ENCODE data around the gene ZBTB43.
"Not testable (repeated sequence)": the region's sequence is repeated elsewhere in the genome, so short reads cannot be mapped to it uniquely, and the experiment has no call there.

Gene ZBTB43

DNA sequence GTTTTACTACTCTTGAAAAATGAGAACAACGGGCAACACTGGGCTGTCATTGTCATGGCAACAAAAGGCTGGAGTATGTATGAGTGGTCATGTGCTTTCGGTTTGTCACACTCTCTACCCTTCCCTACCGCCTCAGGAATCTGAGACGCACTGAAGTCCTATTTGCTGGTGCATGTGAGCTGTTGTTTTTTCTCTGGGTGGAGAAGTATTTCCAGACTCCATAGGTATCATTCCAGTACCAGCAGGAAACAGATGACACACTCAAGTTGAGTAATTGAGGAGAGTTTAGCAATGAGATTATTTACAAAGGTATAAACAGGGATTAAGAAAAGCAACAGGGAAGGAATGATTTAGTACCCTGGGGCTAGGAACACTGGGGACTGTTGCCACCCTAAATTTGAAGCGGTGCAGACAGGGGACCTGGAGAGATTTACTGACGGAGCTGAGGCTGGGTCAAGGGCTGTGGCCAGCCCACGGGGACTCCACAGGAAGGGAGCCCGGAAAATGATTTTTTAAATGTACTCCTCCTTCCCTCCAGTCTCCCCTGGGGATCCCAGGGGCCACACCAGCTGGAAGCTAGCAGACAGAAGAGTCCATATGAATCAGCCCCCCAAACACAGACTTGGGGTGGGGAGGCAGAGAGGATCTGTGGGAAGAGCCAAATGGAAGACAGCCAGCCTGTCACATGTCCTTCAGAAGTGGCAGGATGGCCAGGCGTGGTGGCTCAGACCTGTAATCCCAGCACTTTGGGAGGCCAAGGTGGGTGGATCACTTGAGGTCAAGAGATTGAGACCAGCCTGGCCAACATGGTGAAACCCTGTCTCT lies 13.2 kb upstream of the ZBTB43 start:
- no peak for DNase-seq

DNA sequence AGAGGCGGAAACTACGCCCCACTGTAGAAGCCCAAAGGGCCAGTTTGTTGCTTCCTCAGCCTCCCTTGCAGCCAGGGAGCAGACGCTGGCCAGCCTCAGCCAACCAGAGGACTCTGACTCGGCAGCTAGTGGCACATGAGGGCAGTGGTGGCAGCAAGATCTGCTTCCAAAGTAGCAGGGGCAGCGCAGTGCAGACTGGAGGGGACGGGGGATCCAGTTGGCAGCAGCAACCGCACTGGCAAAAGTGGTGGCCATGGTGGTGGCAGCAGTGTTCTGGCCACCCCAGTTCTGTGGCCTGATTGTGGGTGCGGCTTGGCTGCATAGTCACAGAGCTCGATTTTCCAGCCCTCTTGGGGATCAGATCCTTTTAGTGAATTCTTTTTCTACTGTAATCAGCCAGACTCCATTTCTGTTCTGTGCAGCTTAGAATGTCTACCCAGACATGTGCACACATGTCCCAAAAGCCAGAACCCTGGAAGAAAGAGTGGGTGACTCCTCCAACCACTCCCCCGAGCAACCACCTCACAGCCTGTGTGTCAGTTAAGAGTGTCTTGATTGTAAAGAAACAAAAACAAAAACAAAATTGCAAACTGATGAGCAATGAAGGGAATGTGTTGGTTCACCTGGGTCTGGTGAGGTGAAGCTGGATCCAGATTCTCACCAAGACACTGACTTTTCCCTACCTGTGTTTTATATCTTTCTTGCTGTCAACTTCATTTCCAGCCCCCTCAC lies 11.0 kb upstream of the ZBTB43 start:
- no peak for DNase-seq

- no peak for DNase-seq
Measured at GRCh38 chr9:126794441-126794840, 10.4 kb upstream of the ZBTB43 start.

DNA sequence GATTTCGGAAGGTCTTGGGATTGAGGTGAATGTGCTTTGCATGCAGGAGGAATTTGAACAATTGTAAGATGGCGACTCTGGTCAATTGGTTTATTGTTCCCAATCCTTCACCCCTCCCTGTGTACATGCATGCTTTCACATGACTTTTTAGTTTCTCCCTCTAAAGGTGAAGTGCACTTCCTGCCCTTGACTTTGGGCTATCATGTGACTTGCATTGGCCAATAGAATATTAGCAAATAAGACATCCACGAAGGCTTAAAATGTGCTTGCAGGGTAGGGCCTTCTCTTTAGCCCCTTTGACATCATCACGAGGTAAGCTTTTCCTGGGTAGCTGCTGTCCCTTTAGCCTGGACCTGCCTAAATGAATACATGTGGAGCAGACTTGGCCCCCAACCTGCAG lies 8.1 kb upstream of the ZBTB43 start:
- no peak for DNase-seq

- DNase-seq = no peak
Measured at GRCh38 chr9:126797903-126798302, 6.9 kb upstream of the ZBTB43 start.

GRCh38 chr9:126799034-126799433 lies 5.8 kb upstream of the ZBTB43 start:
- no peak for DNase-seq

DNA sequence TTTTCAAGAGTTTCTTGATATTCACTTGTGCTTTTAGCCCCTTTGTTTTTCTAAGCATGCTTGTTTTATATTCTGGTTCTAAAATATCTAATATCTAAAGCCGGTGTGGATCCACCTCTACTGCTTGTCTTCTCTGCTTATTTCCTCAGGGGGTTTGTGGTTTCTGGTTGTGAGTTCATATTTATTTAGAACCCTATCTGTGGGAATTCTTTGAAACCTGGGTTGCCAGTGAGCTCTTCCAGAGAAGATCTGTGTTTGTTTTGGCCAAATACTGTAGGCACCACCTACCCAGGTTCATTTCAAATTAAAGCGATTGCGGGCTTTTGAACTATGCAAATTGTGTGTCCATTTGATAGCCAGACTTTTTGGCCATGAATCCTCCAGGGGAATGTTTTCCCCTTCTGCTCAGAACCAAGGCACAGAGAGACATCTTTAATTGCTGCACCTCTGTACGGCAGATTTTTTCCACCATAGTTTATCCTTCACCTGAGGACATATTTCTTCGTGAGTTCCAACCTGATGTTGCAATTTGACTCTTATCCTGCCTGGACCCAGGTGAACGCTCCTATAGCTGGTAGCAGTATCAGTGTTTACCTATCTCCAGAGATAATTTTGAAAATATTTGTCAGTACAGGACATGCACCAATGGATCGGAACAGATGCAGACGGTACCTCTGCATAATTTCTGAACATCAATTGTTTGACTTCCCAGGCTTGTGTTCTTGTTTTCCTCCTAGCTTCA lies 2.4 kb upstream of the ZBTB43 start:
- DNase-seq = no peak

DNA sequence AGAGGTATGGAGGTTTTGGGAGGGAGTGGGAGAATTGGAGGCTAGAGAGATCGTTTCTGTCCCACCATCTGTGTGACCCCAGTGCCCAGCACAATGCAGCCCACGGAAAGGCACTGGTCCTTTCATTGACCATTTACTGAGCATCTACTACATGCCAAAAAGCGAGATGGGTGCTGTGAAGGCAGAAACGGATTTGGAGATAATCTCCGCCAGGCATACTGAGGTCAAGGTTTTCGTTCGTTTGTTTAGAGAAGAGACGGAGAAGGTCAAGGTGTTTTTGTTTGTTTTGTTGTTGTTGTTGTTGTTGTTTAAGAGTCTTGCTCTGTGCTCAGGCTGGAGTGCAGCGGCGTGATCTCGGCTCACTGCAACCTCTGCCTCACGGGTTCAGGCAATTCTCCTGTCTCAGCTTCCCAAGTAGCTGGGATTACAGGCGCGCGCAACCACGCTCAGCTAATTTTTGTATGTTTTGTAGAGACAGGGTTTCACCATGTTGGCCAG lies 593 bp upstream of the ZBTB43 start:
- no peak for DNase-seq

DNA sequence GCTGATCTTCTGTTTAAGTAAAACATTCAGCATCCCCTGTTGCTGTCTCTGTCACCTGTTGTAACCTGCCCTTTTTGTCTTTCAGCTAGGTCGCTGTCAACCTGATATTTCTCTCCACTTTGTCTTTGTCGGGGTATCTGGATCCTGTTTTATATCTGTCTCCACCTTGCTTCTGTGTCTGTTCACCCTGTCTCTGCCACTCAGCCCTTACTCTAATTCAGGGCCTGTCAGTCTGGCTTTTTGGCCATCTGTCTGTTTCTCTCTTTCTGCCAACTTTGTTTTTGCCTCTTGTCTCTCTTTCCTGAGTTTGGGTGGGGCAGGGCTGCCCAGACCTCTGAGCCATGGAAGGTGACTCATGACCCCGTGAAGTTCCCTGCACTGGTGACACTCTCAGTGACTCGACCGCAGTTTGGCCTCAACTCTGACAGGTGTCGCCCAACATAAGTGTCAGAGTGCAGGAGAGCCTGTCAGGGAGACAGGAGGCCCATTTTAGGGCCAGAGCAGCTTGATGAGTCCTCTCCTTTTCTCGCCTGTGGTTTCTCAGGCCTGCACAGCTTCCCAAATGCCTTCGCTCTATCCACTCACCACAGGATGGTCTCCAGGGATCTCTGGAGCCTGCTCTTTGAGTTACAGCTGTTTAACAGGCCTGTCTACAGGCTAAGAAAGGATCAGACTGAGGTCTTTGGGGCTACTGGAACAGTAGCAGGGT lies 868 bp downstream of the ZBTB43 start:
- DNase-seq = peak; percentile 14

DNA sequence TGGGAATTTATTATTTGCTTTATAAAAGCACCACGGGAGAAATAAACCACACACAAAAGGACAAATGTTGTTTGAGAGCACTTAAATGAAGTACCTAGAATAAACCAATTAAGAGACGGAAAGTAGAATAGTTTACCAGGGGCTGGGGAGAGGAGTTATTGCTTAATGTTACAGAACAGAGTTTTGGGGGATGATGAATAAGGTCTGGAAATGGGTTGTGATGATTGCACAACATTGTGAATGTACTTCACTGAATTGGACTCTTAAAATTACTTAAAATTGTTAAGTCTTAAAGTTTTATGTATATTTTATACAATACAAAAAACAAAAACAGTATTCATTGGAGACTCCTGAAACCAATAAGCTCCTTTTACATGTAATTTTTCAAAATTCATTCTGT lies 1.5 kb downstream of the ZBTB43 start:
- no peak for DNase-seq

DNA sequence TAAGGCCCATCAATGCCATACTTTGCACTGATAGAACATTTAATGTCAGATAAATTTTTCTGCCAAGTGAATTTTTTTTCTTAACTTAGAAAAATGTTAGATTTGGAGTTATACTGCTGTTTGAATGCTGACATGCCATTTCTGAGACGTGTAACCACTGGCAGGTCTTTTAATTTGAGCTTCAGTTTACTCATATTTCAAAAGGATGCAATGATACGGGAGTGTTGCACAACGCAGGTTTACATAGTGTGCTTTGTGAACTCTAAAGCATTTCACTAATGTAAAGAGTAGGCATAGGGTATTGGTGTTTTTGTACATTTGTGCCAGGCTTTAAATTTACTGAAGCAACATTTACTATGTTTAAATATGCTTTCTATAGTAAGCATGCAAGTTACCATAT lies 4.2 kb downstream of the ZBTB43 start:
- DNase-seq = no peak

- not testable (repeated sequence) for DNase-seq
Measured at GRCh38 chr9:126810221-126810620, 5.4 kb downstream of the ZBTB43 start.

DNA sequence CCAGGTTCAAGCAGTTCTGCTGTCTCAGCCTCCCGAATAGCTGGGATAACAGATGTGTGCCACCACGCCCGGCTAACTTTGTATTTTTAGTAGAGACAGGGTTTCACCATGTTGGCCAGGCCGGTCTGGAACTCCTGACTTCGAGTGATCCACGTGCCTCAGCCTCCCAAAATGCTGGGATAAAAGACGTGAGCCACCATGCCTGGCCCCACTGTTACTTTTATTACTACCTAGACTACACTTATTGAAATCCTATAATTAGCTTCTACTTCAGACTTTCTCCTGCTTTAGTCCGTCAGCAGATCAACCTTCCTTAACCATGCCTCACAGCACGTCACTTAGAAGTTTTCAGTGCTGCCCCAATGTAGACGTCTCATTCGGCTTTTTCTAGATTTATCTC lies 8.2 kb downstream of the ZBTB43 start:
- DNase-seq = no peak

GRCh38 chr9:126814091-126814490 lies 9.3 kb downstream of the ZBTB43 start:
- no peak for DNase-seq

DNA sequence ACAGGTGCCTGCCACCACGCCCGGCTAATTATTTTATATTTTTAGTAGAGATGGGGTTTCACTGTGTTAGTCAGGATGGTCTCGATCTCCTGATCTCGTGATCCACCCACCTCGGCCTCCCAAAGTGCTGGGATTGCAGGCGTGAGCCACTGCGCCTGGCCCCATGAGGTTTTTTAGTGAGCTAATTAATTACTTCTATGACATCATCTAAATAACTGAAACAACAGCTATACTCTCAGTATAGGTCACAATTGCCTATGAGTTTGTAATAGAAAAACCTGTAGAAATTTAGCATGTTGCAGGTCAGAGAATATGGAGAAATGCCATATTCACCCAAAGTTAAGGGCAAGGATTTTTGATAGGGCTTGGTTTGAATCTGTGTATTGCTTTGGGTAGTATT lies 12.8 kb downstream of the ZBTB43 start:
- DNase-seq = not testable (repeated sequence)

- no peak for DNase-seq
Measured at GRCh38 chr9:126818482-126818881, 13.6 kb downstream of the ZBTB43 start.

DNA sequence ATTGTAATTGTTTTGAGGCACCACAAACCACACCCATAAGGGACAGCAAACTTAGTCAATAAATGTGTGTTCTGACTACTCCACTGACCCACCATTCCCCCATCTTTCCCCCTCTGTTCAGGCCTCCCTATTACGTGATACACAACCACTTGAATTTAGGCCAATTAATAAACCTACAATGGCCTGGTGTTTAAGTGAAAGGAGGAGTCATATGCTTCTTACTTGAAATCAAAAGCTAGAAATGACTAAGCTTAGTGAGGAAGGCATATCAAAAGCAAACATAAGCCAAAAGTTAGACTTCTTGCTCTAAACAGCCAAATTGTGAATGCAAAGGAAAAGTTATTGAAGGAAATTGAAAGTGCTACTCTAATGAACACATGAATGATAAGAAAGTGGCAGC lies 14.6 kb downstream of the ZBTB43 start:
- no peak for DNase-seq

GRCh38 chr9:126822278-126822677 lies 17.4 kb downstream of the ZBTB43 start:
- no peak for DNase-seq

GRCh38 chr9:126822873-126823272 lies 18.0 kb downstream of the ZBTB43 start:
- DNase-seq = no peak

DNA sequence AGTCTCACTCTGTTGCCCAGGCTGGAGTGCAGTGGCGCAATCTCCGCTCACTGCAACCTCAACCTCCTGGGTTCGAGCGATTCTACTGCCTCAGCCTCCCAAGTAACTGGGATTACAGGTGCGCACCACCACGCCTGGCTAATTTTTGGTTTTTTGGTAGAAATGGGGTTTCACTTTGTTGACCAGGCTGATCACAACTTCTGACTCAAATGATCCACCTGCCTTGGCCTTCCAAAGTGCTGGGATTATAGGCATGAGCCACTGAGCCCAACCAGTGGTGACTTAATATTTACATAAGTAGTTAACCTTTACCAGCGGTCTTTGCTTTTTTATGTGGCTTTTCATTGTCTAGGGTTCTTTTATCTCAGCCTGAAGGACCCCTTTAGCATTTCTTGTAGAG lies 19.2 kb downstream of the ZBTB43 start:
- not testable (repeated sequence) for DNase-seq

- no peak for DNase-seq
Measured at GRCh38 chr9:126827227-126827626, 22.4 kb downstream of the ZBTB43 start.

DNA sequence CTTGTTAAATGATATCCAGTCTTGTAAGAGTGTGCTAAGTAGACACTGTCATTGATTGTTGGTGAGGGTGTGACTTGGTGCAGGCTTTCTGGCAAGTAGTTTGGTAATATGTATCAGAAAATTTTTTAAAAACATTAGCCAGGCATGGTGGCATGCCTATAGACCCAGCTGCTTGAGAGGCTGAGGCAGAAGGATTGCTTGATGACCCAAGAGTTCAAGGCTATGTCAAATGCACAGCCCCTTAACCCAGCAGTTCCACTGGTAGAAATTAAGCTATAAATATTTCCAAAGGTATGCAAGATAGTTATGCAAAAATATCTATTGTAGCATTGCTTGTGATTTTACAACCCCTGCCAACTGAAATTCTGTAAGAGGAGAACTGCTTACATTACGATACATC lies 24.2 kb downstream of the ZBTB43 start:
- DNase-seq = no peak

DNA sequence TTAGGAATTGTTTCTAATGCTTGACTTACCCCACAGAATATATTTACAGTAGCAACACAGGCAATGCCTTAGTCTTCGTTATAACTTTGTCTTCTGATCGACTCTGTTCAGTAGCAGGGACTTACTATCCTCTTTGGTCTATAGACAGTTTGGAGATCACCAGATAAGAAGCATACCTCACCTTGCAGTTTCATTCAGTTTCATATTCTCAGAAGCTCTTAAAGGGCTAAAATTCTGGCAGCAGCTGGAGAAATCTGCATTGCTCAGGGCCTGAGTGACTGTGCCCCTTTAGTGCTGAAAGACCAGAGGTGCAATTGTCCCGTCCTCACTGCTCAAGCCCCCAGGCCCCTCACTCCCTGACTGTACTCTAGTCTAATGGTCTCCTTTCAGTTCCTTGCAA lies 26.0 kb downstream of the ZBTB43 start:
- DNase-seq = no peak
